Panc1 (cell line): ENCODE data around the gene PADI3.

Experiments used
- CTCF ChIP-seq: fragments of 450-650 bp; IDR thresholded peaks from 2 replicates; pipeline ENCODE4 v1.5.1; 2017; ENCODE audit warnings: mild to moderate bottlenecking
- REST ChIP-seq, 2 experiments: IDR thresholded peaks; 2 replicates each; pipeline ENCODE4 v1.6.1; 2011 to 2012; ENCODE audit warnings: low read depth in 2 of 2, control low read depth in 1 of 2, low read length in 1 of 2, mild to moderate bottlenecking in 1 of 2, moderate library complexity in 1 of 2; ENCODE audit not compliant: insufficient read depth in 1 of 2
- SIN3A ChIP-seq: IDR thresholded peaks from 2 replicates; pipeline ENCODE4 v1.6.1; 2012; ENCODE audit warnings: low read depth, mild to moderate bottlenecking, low read length, moderate library complexity, borderline replicate concordance; ENCODE audit not compliant: insufficient read depth

- TF ChIP-seq CTCF (no peak), SIN3A (no peak), REST (IDR thresholded peaks at IDR 0.05; ENCODE audit: insufficient read depth in 1 of 2, low read depth in 2 of 2, low read length in 1 of 2) (no peak)
These were observed 32.0 kb downstream of the PADI3 start for GRCh38 chr1:17280894-17281293.
